Lower leg skin (tissue), 4 donors: Measurements from ENCODE around the gene GRM8. TPM values are rescaled to one million over a fixed set of nuclear protein-coding genes. Genes with fewer than 3 reads are reported as not detected.

ENCODE experiments used
- DNase-seq, 2 donors: peaks; one replicate each; pipeline ENCODE4 v3.0.0-alpha.2; 2019; ENCODE audit warnings: low spot score in 2 of 2
- H3K4me3 ChIP-seq: fragments of 200-600 bp; sonication (generic); 2 replicates; pipeline ENCODE4 v1.5.1; 2017; ENCODE audit warnings: mild to moderate bottlenecking, low read depth; ENCODE audit not compliant: poor library complexity, severe bottlenecking
- CTCF ChIP-seq, 3 donors: fragments of 450-650 bp; IDR thresholded peaks; one replicate each; pipeline ENCODE4 v1.5.1; 2016; ENCODE audit warnings: antibody characterized with exemption in 3 of 3, mild to moderate bottlenecking in 3 of 3, moderate library complexity in 2 of 3
- POLR2A ChIP-seq, 2 donors: fragments of 450-650 bp; IDR thresholded peaks; one replicate each; pipeline ENCODE4 v1.6.1; 2016 to 2017; ENCODE audit warnings: antibody characterized with exemption in 2 of 2, mild to moderate bottlenecking in 1 of 2, moderate library complexity in 1 of 2
- WGBS, 2 donors: methylation state at CpG; one replicate each; pipeline ENCODE4 v1.1.5; 2018; 5-methylcytosine and 5-hydroxymethylcytosine counted together
- intact Hi-C: fragments of 100-400 bp; cut with DNase I; formaldehyde crosslinking; loops from one replicate; pipeline ENCODE4 v1.15.0; 2023; ENCODE audit warnings: low total_unique reads
- total RNA-seq, 4 donors: library from RNA; depleted of rRNA; stranded (reverse); fragments of >200 nt; gene quantifications; one replicate each; pipeline ENCODE4 v1.1.0, GENCODE V29; 2016

GRM8 gene
- total RNA-seq, 4 donors from 2014 or later: 0.45 TPM; not detected in 3

GRCh38 chr7:127039541-127039940 is 213.2 kb downstream of the GRM8 start:
- DNase-seq: no peak
- TF ChIP-seq CTCF (IDR thresholded peaks at IDR 0.05) (no peak), POLR2A (IDR thresholded peaks at IDR 0.05) (no peak)
- H3K4me3 ChIP-seq: no peak overlapping the region
- intact Hi-C loops: no loop called here
- WGBS, 2 donors: 100% methylated on average over 1 of the region's 3 CpGs; no CpG with 5 or more reads in 1 of the 2 donors

- 80 to 87% methylated on average over 6 of the region's 6 CpGs for WGBS, 2 donors
- no peak for TF ChIP-seq POLR2A (IDR thresholded peaks at IDR 0.05)
- TF ChIP-seq CTCF (IDR thresholded peaks at IDR 0.05): no peak
- DNase-seq: no peak
- H3K4me3 ChIP-seq: no peak overlapping the region
- intact Hi-C loops: no loop called here
These were observed 217.4 kb downstream of the GRM8 start for GRCh38 chr7:127035203-127035849.

DNA sequence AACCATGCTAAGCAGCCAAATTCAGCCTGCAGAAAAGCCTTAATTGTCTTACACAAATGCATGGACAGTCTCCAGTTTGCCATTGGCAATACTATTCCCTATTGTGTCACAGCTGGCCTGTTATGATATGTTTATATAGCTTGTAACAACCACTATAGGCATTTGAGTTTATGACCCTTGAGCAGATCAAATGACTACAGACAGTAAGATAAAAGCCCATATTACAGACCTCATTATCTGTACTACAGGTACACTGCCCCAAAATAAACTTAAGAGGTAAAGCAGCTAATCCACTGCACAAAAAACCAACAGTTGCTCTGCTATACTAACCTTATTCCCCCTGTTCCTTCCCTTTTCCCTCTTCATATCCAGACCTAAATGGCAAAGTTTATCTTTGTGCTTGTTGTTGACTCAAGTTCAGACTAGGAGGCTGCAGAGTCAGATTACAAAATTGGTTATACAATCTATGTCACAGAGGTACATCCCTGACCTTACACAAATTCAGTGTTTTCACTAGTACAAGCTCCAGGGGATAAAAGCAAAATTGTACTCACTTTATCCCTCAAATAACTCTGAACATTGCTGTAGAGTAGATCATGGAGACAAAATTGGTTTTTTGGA is 218.4 kb downstream of the GRM8 start:
- H3K4me3 ChIP-seq: no peak overlapping the region
- intact Hi-C loops: no loop called here
- TF ChIP-seq CTCF (IDR thresholded peaks at IDR 0.05): no peak
- TF ChIP-seq POLR2A (IDR thresholded peaks at IDR 0.05): no peak
- DNase-seq: no peak

- H3K4me3 ChIP-seq: no peak overlapping the region
- 86 to 87% methylated on average over 2 of the region's 2 CpGs for WGBS, 2 donors
- DNase-seq: no peak
- intact Hi-C loops: no loop called here
- no peak for TF ChIP-seq CTCF (IDR thresholded peaks at IDR 0.05)
- TF ChIP-seq POLR2A (IDR thresholded peaks at IDR 0.05): no peak
These were observed 222.9 kb downstream of the GRM8 start for GRCh38 chr7:127029823-127030222.

GRCh38 chr7:127021857-127022256 is 230.9 kb downstream of the GRM8 start:
- no peak overlapping the region for H3K4me3 ChIP-seq
- 88 to 90% methylated on average over 1 of the region's 1 CpG for WGBS, 2 donors
- intact Hi-C loops: no loop called here
- no peak for DNase-seq
- no peak for TF ChIP-seq CTCF (IDR thresholded peaks at IDR 0.05)
